ENCODE measurements around the gene MCM7. TPM values are rescaled to one million over a fixed set of nuclear protein-coding genes. Genes with fewer than 3 reads are reported as not detected.

MCM7 gene
- total RNA-seq, 1 donor from 2014 or later, result 206 TPM

DNA sequence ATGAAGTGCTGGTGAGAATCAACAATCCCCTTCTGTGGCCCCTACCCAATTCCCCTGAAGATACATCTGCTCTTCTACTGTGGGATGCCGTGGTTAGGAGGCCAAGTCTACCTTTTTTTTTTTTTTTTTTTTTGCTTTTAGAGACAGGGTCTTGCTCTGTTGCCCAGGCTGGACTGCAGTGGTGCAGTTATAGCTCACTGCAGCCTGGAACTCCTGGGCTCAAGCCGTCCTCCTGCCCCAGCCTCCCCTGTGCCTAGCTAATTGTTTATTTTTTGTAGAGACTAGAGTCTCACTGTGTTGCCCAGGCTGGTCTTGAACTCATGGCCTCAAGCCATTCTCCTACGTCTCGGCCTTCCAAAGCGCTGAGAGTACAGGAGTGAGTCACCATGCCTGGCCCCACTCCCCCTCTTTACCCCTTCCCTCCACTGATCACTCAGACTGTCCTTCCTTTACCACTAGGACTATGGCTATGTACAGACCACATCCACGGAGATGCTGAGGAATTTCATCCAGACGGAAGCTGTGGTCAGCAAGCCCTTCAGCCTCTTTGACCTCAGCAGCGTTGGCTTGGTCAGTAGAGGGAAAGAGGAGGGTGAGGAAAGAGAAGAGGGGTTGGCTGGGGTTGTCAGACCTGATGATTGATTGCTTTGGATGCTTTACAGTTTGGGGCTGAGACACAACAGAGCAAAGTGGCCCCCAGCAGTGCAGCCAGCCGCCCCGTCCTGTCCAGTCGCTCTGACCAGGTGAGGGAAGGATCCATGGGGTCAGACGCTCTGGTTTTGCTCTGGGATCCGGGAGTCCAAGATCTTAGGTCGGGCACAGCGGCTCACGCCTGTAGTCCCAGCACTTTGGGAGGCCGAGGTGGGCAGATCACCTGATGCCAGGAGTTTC is 2.0 kb upstream of the MCM7 start:
- Histone ChIP-seq H3K4me3 (no peak overlapping the region), H3K27ac (no peak overlapping the region), H3F3A (ENCODE audit: low read depth) (peaks cover 42% of the 10 kb centered on the region), H3K79me2 (ENCODE audit: low read depth) (peaks cover 40% of the 10 kb centered on the region), H3K27me3 (no peaks in the 10 kb centered on the region), H3K36me3 (peaks cover 18% of the 10 kb centered on the region), H3K9ac (no peak overlapping the region), H3K9me3 (ENCODE audit: low read depth) (no peaks in the 10 kb centered on the region), H3K4me1 (peaks cover 14% of the 10 kb centered on the region), H3K4me2 (no peak overlapping the region), H2AFZ (replicated peaks) (no peak overlapping the region), H4K20me1 (ENCODE audit: low read depth) (peaks cover 21% of the 10 kb centered on the region)
- Mint-ChIP-seq H3K9me3 (no peaks in the 10 kb centered on the region), H3K27ac (peak overlapping the region; percentile 81), H3K4me1 (peaks cover 33% of the 10 kb centered on the region), H3K4me3 (peak overlapping the region; percentile 95), H3K27me3 (ENCODE audit: insufficient read depth, low read depth) (peaks cover 24% of the 10 kb centered on the region), H3K36me3 (peaks cover 32% of the 10 kb centered on the region)
- TF ChIP-seq EZH2 (IDR thresholded peaks at IDR 0.05) (no peak), EZH2phosphoT487 (IDR thresholded peaks at IDR 0.05) (no peak)
- TF ChIP-seq, protein P1, sequence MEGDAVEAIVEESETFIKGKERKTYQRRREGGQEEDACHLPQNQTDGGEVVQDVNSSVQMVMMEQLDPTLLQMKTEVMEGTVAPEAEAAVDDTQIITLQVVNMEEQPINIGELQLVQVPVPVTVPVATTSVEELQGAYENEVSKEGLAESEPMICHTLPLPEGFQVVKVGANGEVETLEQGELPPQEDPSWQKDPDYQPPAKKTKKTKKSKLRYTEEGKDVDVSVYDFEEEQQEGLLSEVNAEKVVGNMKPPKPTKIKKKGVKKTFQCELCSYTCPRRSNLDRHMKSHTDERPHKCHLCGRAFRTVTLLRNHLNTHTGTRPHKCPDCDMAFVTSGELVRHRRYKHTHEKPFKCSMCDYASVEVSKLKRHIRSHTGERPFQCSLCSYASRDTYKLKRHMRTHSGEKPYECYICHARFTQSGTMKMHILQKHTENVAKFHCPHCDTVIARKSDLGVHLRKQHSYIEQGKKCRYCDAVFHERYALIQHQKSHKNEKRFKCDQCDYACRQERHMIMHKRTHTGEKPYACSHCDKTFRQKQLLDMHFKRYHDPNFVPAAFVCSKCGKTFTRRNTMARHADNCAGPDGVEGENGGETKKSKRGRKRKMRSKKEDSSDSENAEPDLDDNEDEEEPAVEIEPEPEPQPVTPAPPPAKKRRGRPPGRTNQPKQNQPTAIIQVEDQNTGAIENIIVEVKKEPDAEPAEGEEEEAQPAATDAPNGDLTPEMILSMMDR (IDR thresholded peaks at IDR 0.05), result no peak
- DNase-seq (ENCODE audit: low spot score), result no peak

DNA sequence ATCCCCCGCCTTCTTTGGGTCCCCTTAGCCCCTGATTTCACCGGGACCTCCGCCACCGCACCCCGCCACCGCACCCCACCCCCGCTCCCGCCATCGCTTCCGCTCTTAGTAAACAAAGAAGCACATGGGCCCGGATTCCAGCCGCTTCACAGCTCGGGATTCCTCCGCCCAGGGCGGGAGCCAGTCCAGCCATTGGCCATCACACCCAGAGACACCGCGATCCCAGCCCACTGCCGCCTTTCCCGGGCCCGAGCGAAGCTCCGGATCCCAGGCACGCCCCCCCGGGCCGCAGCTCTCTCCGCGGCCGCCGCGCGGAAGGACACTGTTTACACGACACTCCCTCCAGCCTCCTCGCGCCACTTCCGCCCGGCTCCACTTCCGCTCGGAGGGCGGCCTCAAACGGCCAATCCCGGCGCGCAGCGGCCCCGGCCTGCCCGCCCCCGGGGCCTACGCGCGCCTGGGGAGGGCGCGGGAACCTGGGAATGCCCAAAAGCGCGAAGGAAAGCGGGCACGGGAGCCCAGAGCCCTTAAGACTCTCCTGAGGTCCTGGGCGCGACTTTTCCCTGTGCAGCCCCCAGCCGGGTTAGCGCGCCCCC is 679 bp downstream of the MCM7 start:
- Histone ChIP-seq H3K4me3 (peak overlapping the region; percentile 94), H2AFZ (replicated peaks) (peak overlapping the region; percentile 4), H3K4me2 (peak overlapping the region; percentile 100), H3K79me2 (ENCODE audit: low read depth) (peaks cover 65% of the 10 kb centered on the region), H3K9ac (peak overlapping the region; percentile 99), H4K20me1 (ENCODE audit: low read depth) (peaks cover 46% of the 10 kb centered on the region), H3F3A (ENCODE audit: low read depth) (peaks cover 67% of the 10 kb centered on the region), H3K9me3 (ENCODE audit: low read depth) (no peaks in the 10 kb centered on the region), H3K27ac (peak overlapping the region; percentile 98), H3K27me3 (no peaks in the 10 kb centered on the region), H3K36me3 (peaks cover 23% of the 10 kb centered on the region), H3K4me1 (peaks cover 14% of the 10 kb centered on the region)
- no peaks in the 10 kb centered on the region for H3K9me3 Mint-ChIP-seq
- peak overlapping the region; percentile 95 for H3K4me3 Mint-ChIP-seq
- H3K27ac Mint-ChIP-seq, result peak overlapping the region; percentile 98
- peak; percentile 97 for DNase-seq (ENCODE audit: low spot score)
- H3K27me3 Mint-ChIP-seq (ENCODE audit: insufficient read depth, low read depth), result peaks cover 29% of the 10 kb centered on the region
- H3K4me1 Mint-ChIP-seq, result peaks cover 41% of the 10 kb centered on the region
- peaks cover 44% of the 10 kb centered on the region for H3K36me3 Mint-ChIP-seq
- TF ChIP-seq, protein P1 (IDR thresholded peaks at IDR 0.05), result no peak
- TF ChIP-seq EZH2 (IDR thresholded peaks at IDR 0.05) (no peak), EZH2phosphoT487 (IDR thresholded peaks at IDR 0.05) (no peak)

DNA sequence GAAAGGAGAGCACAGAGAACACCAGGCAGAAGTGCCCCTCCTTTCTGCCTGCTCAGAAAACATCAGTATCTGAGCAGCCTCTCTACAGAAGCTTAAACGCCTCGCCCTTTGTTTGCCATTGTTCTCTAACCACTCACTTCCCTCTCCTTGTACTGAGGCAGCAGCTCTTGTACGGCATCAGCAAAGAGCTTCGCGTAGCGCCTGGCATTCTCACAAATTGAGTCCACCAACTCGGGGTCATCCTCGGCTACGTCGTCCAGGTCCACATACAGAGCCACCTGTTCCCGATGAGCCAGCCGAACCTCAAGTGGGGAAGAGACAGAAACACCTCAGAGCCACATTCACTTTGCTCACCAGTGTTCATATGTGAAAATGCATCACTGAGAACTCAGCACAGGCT is 1.7 kb downstream of the MCM7 start:
- peaks cover 30% of the 10 kb centered on the region for H3K27me3 Mint-ChIP-seq (ENCODE audit: insufficient read depth, low read depth)
- H3K36me3 ChIP-seq, result peaks cover 25% of the 10 kb centered on the region

More for the DNA sequence above, 1.7 kb downstream of the MCM7 start:
- peaks cover 50% of the 10 kb centered on the region for H3K36me3 Mint-ChIP-seq
- peak overlapping the region; percentile 98 for H3K27ac ChIP-seq
- H3K4me2 ChIP-seq, result peak overlapping the region; percentile 100
- no peaks in the 10 kb centered on the region for H3K27me3 ChIP-seq
- no peaks in the 10 kb centered on the region for H3K9me3 Mint-ChIP-seq
- H3K4me1 Mint-ChIP-seq, result peaks cover 41% of the 10 kb centered on the region
- H3F3A ChIP-seq (ENCODE audit: low read depth), result peaks cover 78% of the 10 kb centered on the region
- H3K4me1 ChIP-seq, result peaks cover 14% of the 10 kb centered on the region
- TF ChIP-seq EZH2 (IDR thresholded peaks at IDR 0.05) (no peak), EZH2phosphoT487 (IDR thresholded peaks at IDR 0.05) (no peak)
- TF ChIP-seq, protein P1 (IDR thresholded peaks at IDR 0.05), result no peak
- H3K4me3 ChIP-seq, result peak overlapping the region; percentile 94
- peak; percentile 44 for DNase-seq (ENCODE audit: low spot score)
- peaks cover 57% of the 10 kb centered on the region for H4K20me1 ChIP-seq (ENCODE audit: low read depth)
- peaks cover 76% of the 10 kb centered on the region for H3K79me2 ChIP-seq (ENCODE audit: low read depth)
- peak overlapping the region; percentile 95 for H3K4me3 Mint-ChIP-seq
- H3K9ac ChIP-seq, result peak overlapping the region; percentile 99
- H3K9me3 ChIP-seq (ENCODE audit: low read depth), result no peaks in the 10 kb centered on the region
- H3K27ac Mint-ChIP-seq, result peak overlapping the region; percentile 94
- H2AFZ ChIP-seq (replicated peaks), result no peak overlapping the region

All from neural progenitor cell (in vitro differentiated cells).